GM12878 (cell line): ENCODE data around the gene THSD4. TPM values are rescaled to one million over a fixed set of nuclear protein-coding genes. Genes with fewer than 3 reads are reported as not detected.

Experiments
- ATAC-seq: fragments of 200-7000 bp; cut with Tn5 transposase; 3 replicates; pipeline ENCODE4 v1.9.1; 2020; ENCODE audit warnings: mild to moderate bottlenecking, moderate library complexity
- BruUV-seq: library from RNA; stranded (reverse); fragments of 400-500 nt; replicated peaks from 2 replicates; lab custom pipeline; 2021; lab: Mats Ljungman, UMichigan
- CTCF ChIA-PET: fragments of 300-600 bp; sonication (Branson Sonifier 250); formaldehyde crosslinking; extraction: SDS; loops from one replicate; lab custom pipeline; 2021; ENCODE audit warnings: inconsistent platforms; lab: Yijun Ruan, JAX
- POLR2A ChIA-PET: fragments of 350-600 bp; formaldehyde crosslinking; extraction: SDS; loops from one replicate; lab custom pipeline; 2021; ENCODE audit warnings: inconsistent platforms; lab: Charles Lee
- RAD21 ChIA-PET: fragments of 300-600 bp; sonication (Branson Sonifier 250); formaldehyde crosslinking; loops from one replicate; lab custom pipeline; 2023; ENCODE audit warnings: antibody characterized with exemption; ENCODE audit not compliant: unreplicated experiment; lab: Charles Lee
- SMC1A ChIA-PET: fragments of 300-600 bp; sonication (Branson Sonifier 250); formaldehyde crosslinking; loops from one replicate; lab custom pipeline; 2023; ENCODE audit not compliant: unreplicated experiment, uncharacterized antibody; lab: Charles Lee
- DNase-seq: peaks from one replicate; pipeline ENCODE4 v3.0.0-alpha.2; 2011; ENCODE audit warnings: low read depth, low spot score
- FAIRE-seq: peaks from 3 replicates; lab custom pipeline; 2011; peaks lifted over from hg19 to GRCh38; lab: Jason Lieb, UNC
- H2AFZ ChIP-seq: 2 replicates; pipeline ENCODE4 v1.6.0; 2011; ENCODE audit warnings: low read depth, low read length, control low read depth; ENCODE audit not compliant: control insufficient read depth
- H3K27ac ChIP-seq: 2 replicates; pipeline ENCODE4 v1.5.1; 2011; ENCODE audit warnings: control low read depth; ENCODE audit not compliant: control insufficient read depth, insufficient read depth
- H3K27me3 ChIP-seq, 2 experiments: replicated peaks in 1 of 2; 2 replicates each; pipeline versions ENCODE4 v1.6.0 to v1.6.1; 2011; ENCODE audit warnings: low read length in 1 of 2; ENCODE audit not compliant: control insufficient read depth in 2 of 2, insufficient read depth in 2 of 2
- H3K36me3 ChIP-seq, 2 experiments: 2 replicates each; pipeline ENCODE4 v1.5.1; 2011; ENCODE audit warnings: low read length in 1 of 2; ENCODE audit not compliant: control insufficient read depth in 2 of 2, insufficient read depth in 2 of 2
- H3K4me1 ChIP-seq: 2 replicates; pipeline ENCODE4 v1.6.1; 2011; ENCODE audit warnings: mild to moderate bottlenecking, low read length, moderate library complexity, mixed read lengths; ENCODE audit not compliant: control insufficient read depth, insufficient read depth
- H3K4me2 ChIP-seq: 2 replicates; pipeline ENCODE4 v1.6.0; 2011; ENCODE audit warnings: control low read depth; ENCODE audit not compliant: control insufficient read depth, insufficient read depth
- H3K4me3 ChIP-seq: fragments of 200-600 bp; sonication (generic); 2 replicates; pipeline ENCODE4 v1.5.1; 2016
- H3K79me2 ChIP-seq: 2 replicates; pipeline ENCODE4 v1.6.0; 2011; ENCODE audit warnings: low read length; ENCODE audit not compliant: control insufficient read depth, insufficient read depth
- H3K9ac ChIP-seq: 2 replicates; pipeline ENCODE4 v1.8.0; 2011; ENCODE audit warnings: low read length, control low read depth, mixed read lengths; ENCODE audit not compliant: control insufficient read depth, insufficient read depth
- H3K9me3 ChIP-seq: replicated peaks from 3 replicates; pipeline ENCODE4 v1.5.1; 2011; ENCODE audit warnings: mild to moderate bottlenecking, low read length; ENCODE audit not compliant: control insufficient read depth, insufficient read depth
- H4K20me1 ChIP-seq: 2 replicates; pipeline ENCODE4 v1.6.0; 2011; ENCODE audit not compliant: control insufficient read depth, insufficient read depth
- ATF3 ChIP-seq: IDR thresholded peaks from 2 replicates; pipeline ENCODE4 v1.6.1; 2011; ENCODE audit warnings: low read depth, mild to moderate bottlenecking, low read length, moderate library complexity, borderline replicate concordance; ENCODE audit errors: extremely low read depth
- BCL11A ChIP-seq: IDR thresholded peaks from 2 replicates; pipeline ENCODE4 v1.6.1; 2011; ENCODE audit warnings: low read depth, low read length
- ETV6 ChIP-seq, 2 experiments: fragments of 450-650 bp in 1 of 2; IDR thresholded peaks in 1 of 2; conservative IDR thresholded peaks in 1 of 2; 2 replicates each; pipeline ENCODE4 v1.6.1; 2014; ENCODE audit warnings: antibody characterized with exemption in 1 of 2, borderline replicate concordance in 1 of 2, low read depth in 1 of 2, mild to moderate bottlenecking in 1 of 2, moderate library complexity in 1 of 2
- HCFC1 ChIP-seq: fragments of 150-350 bp; IDR thresholded peaks from 2 replicates; pipeline ENCODE4 v1.6.1; 2014; ENCODE audit warnings: low read length
- KAT2A ChIP-seq: conservative IDR thresholded peaks from 2 replicates; pipeline ENCODE4 v1.6.1; 2011; ENCODE audit warnings: low read depth, low read length; ENCODE audit not compliant: control insufficient read depth
- LARP7 ChIP-seq: fragments of 450-650 bp; IDR thresholded peaks from 2 replicates; pipeline ENCODE4 v1.6.1; 2017; ENCODE audit warnings: mild to moderate bottlenecking
- RBBP5 ChIP-seq: fragments of 200-600 bp; sonication (generic); conservative IDR thresholded peaks from 2 replicates; pipeline ENCODE4 v1.6.1; 2016
- USF2 ChIP-seq: IDR thresholded peaks from 2 replicates; pipeline ENCODE4 v1.6.1; 2011; ENCODE audit warnings: low read depth, low read length, improper control_type of control experiment, borderline replicate concordance
- WGBS: methylation state at CpG from one replicate; pipeline ENCODE4 v1.1.6; 2016; ENCODE audit warnings: low lambda C conversion rate; ENCODE audit not compliant: insufficient replicate concordance, insufficient coverage; ENCODE audit errors: missing lambda C conversion rate; 5-methylcytosine and 5-hydroxymethylcytosine counted together
- in situ Hi-C: fragments of 300-500 bp; cut with MboI; formaldehyde crosslinking; loops from 9 replicates; pipeline ENCODE4 v1.14.3; 2018; ENCODE audit warnings: mixed read lengths
- intact Hi-C: fragments of 100-400 bp; cut with micrococcal nuclease; formaldehyde crosslinking; loops from one replicate; pipeline ENCODE4 v1.14.2; 2022; ENCODE audit not compliant: unreplicated experiment
- polyA plus RNA-seq, 11 experiments: library from polyadenylated mRNA; depleted of rRNA in 4 of 11; unstranded in 6 of 11; stranded (reverse) in 5 of 11; fragments of >200 nt; fragmentation: Nextera tagmentation in 4 of 11; fragmentation: Illumina TruSeq in 1 of 11; extraction: Ambion mirVana in 4 of 11; extraction: Trizol in 1 of 11; gene quantifications; 1 replicate in 1 of 11; 2 replicates in 10 of 11; pipeline versions ENCODE4 v1.2.1 to v1.2.3, GENCODE V29; 2011 to 2016; ENCODE audit warnings: inconsistent platforms in 2 of 11, missing spikeins in 2 of 11, low read depth in 1 of 11
- total RNA-seq, 4 experiments: library from RNA; depleted of rRNA in 3 of 4; stranded (reverse); fragments of >200 nt in 3 of 4; fragmentation: Illumina TruSeq in 1 of 4; extraction: Trizol in 1 of 4; gene quantifications; 2 replicates each; pipeline versions ENCODE4 v1.2.1 to v1.2.3, GENCODE V29; 2013 to 2021

The THSD4 gene
- total and polyA plus RNA-seq, 10 of the 15 experiments (the other 5 are each of a cell fraction or from before 2014, with no cell fraction given) = 0.04 to 0.13 (median 0.05) TPM; not detected in 7

GRCh38 chr15:71384501-71384900, 269.2 kb downstream of the THSD4 start:
- no peaks in the 10 kb centered on the region; the same call in 2 of the 3 replicates for H3K9me3 ChIP-seq
- ChIA-PET SMC1A (interaction anchor here (2.9 kb wide), 1 partner anchor 57 kb away, joined by 16 read pairs; no protein-coding TSS in a partner anchor), POLR2A (no interaction called here), CTCF (interaction anchor here (2.5 kb wide), 2 partner anchors 56 to 60 kb away, joined by 12 to 15 read pairs; no protein-coding TSS in a partner anchor), RAD21 (no interaction called here)
- H3K79me2 ChIP-seq = no peaks in the 10 kb centered on the region
- in situ Hi-C loops (no loop called here), intact Hi-C loops (no loop called here)
- no peak overlapping the region for H3K4me2 ChIP-seq
- H3K36me3 ChIP-seq = no peaks in the 10 kb centered on the region
- H3K4me3 ChIP-seq = no peak overlapping the region
- WGBS = 45% methylated on average over 3 of the region's 3 CpGs
- no peak overlapping the region for H3K9ac ChIP-seq
- FAIRE-seq = no peak
- DNase-seq = no peak
- BruUV-seq = no TSS peak
- H3K4me1 ChIP-seq = no peaks in the 10 kb centered on the region
- H3K27ac ChIP-seq = no peak overlapping the region
- ATAC-seq = no peak
- H3K27me3 ChIP-seq = no peaks in the 10 kb centered on the region; a peak in 1 of 4 replicates
- TF ChIP-seq KAT2A = no peak
- TF ChIP-seq RBBP5 = no peak
- no peak for TF ChIP-seq USF2
- no peak for TF ChIP-seq LARP7
- TF ChIP-seq ETV6 (conservative IDR thresholded peaks at IDR 0.05 in 1 of 2, IDR thresholded peaks at IDR 0.05 in 1 of 2; ENCODE audit: borderline replicate concordance in 1 of 2, low read depth in 1 of 2) = no peak
- TF ChIP-seq ATF3 = no peak
- TF ChIP-seq BCL11A = no peak
- TF ChIP-seq HCFC1 = no peak
- no peaks in the 10 kb centered on the region for H4K20me1 ChIP-seq
- H2AFZ ChIP-seq = no peak overlapping the region
